Fibroblast of lung (primary cell): ENCODE data around the gene PHGDH.

ENCODE experiments used
- CTCF ChIP-seq, 2 donors: IDR thresholded peaks in 1 of 2; conservative IDR thresholded peaks in 1 of 2; 1 replicate in 1 of 2; 2 replicates in 1 of 2; pipeline ENCODE4 v1.5.1; 2011 to 2012; ENCODE audit warnings: low read length in 2 of 2, control low read depth in 1 of 2, inconsistent platforms in 1 of 2, low read depth in 1 of 2, mild to moderate bottlenecking in 1 of 2
- EZH2 ChIP-seq: IDR thresholded peaks from 2 replicates; pipeline ENCODE4 v1.5.1; 2012; ENCODE audit warnings: low read length, control low read depth, mild to moderate bottlenecking; ENCODE audit errors: missing control alignments

- TF ChIP-seq CTCF (conservative IDR thresholded peaks at IDR 0.05 in 1 of 2, IDR thresholded peaks at IDR 0.05 in 1 of 2; ENCODE audit: low read depth in 1 of 2, low read length in 2 of 2) (no peak), EZH2 (no peak)
Observed at GRCh38 chr1:119681560-119681959, 30.2 kb upstream of the PHGDH start.
